ENCODE data around the gene SMIM15. TPM values are rescaled to one million over a fixed set of nuclear protein-coding genes. Genes with fewer than 3 reads are reported as not detected.

SMIM15 gene
- total RNA-seq, 1 donor from 2014 or later = 53.1 TPM

DNA sequence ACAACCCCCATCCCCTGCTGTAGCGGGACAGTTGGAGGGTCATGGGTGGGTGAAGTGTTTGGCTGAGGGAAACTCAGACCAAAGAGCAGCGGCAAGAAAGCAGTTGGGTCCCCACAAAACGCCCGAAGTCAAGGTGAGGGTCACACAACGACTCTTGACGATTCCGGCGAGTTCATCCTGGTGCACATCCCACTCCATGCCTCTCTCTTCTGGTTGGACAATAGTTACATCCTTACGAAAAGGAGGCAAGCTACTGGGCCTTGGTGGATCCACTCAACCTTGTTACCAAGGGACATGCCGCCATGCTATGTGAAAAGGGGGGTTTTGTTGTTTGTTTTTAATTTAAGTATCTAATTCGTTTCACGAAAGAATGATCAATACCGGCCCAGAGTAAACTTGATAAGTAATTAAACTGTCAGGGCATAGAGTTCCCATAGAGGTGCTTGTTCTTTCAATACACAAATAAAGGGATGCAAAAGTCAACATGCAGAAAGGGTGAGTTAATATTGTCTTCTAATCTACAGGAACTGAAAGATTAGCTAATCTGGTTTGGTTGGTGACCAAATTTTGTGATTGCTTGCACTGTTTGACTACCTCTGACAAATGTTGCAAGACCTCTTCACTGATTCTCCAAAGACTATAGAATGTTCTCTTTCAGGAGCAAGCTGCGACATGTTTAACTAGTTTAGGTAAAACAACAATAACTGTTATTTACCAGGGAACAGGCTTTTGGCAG lies 732 bp upstream of the SMIM15 start:
- TF ChIP-seq, protein P1, sequence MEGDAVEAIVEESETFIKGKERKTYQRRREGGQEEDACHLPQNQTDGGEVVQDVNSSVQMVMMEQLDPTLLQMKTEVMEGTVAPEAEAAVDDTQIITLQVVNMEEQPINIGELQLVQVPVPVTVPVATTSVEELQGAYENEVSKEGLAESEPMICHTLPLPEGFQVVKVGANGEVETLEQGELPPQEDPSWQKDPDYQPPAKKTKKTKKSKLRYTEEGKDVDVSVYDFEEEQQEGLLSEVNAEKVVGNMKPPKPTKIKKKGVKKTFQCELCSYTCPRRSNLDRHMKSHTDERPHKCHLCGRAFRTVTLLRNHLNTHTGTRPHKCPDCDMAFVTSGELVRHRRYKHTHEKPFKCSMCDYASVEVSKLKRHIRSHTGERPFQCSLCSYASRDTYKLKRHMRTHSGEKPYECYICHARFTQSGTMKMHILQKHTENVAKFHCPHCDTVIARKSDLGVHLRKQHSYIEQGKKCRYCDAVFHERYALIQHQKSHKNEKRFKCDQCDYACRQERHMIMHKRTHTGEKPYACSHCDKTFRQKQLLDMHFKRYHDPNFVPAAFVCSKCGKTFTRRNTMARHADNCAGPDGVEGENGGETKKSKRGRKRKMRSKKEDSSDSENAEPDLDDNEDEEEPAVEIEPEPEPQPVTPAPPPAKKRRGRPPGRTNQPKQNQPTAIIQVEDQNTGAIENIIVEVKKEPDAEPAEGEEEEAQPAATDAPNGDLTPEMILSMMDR (IDR thresholded peaks at IDR 0.05) = no peak
- Mint-ChIP-seq H3K4me3 (ENCODE audit: unreplicated experiment) (peak overlapping the region; percentile 96), H3K36me3 (ENCODE audit: unreplicated experiment) (peaks cover 20% of the 10 kb centered on the region), H3K9me3 (ENCODE audit: unreplicated experiment) (no peaks in the 10 kb centered on the region), H3K4me1 (ENCODE audit: unreplicated experiment) (peaks cover 44% of the 10 kb centered on the region), H3K27me3 (ENCODE audit: unreplicated experiment) (no peaks in the 10 kb centered on the region), H3K27ac (ENCODE audit: unreplicated experiment) (peak overlapping the region; percentile 93)
- DNase-seq (ENCODE audit: extremely low spot score, unreplicated experiment) = no peak

DNA sequence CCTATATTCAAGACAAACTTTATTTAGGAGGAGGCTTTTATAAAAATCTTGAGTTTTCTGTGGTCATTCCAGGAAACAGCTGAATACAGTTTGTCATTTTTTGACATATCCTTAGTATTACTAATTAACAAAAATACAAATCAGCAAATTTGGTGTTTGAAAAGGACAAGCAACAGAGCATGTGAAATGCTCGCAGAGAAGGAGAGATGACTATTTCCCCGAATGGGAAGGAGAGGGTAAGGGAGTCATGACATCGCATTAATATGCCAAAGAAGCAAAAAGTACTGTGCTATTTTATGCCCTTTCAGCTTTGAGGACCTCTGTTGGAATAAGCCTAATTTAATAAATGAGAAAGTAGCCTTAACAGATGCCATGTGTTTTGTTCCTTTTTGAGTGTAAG lies 1.8 kb downstream of the SMIM15 start:
- H3K27me3 Mint-ChIP-seq (ENCODE audit: unreplicated experiment) = no peaks in the 10 kb centered on the region
- H3K27ac Mint-ChIP-seq (ENCODE audit: unreplicated experiment) = no peak overlapping the region
- TF ChIP-seq, protein P1 (IDR thresholded peaks at IDR 0.05) = no peak
- peaks cover 27% of the 10 kb centered on the region for H3K36me3 Mint-ChIP-seq (ENCODE audit: unreplicated experiment)
- DNase-seq (ENCODE audit: extremely low spot score, unreplicated experiment) = no peak
- peaks cover 42% of the 10 kb centered on the region for H3K4me1 Mint-ChIP-seq (ENCODE audit: unreplicated experiment)
- H3K4me3 Mint-ChIP-seq (ENCODE audit: unreplicated experiment) = peak overlapping the region; percentile 52
- H3K9me3 Mint-ChIP-seq (ENCODE audit: unreplicated experiment) = no peaks in the 10 kb centered on the region

DNA sequence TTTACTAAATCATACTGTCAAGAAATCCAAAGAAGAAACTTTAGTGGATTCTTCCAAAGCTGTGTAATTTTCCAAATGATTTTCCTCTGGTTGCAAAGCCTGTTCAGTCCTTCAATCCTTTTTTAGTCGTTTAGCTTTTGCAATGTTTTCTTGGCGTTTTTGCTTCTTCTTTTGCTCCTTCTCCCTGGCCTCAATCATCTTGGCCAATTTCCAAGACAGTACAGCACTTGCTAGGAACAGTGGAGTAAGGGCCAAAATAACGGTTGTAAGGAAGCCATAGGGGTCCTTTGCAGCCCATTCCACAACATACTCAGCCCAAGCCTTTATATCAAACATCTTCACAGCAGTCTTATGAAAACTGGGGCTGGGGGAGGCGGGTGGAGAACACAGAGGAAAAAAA lies 2.4 kb downstream of the SMIM15 start:
- Mint-ChIP-seq H3K9me3 (ENCODE audit: unreplicated experiment) (no peaks in the 10 kb centered on the region), H3K4me3 (ENCODE audit: unreplicated experiment) (no peak overlapping the region)

DNA sequence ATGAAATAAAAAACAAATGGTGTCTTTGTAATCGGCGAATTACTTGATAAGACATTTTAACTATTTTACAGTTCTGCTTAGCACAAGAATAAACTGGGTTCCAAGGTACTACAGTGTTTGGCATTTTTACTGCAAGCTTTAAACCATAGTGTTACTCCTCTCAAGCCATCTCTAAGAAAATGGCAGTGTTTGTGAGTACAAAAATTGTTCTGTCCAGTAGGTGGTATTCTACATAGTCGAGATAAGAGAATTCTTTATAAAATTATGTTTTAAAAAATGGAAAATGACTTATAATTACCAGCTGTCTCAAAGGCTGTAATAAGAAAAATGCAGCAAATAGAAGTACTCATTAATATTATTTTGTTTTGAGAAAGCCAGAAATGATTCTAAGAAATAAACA lies 3.2 kb downstream of the SMIM15 start:
- Mint-ChIP-seq H3K36me3 (ENCODE audit: unreplicated experiment) (peaks cover 37% of the 10 kb centered on the region), H3K4me3 (ENCODE audit: unreplicated experiment) (no peak overlapping the region), H3K4me1 (ENCODE audit: unreplicated experiment) (peaks cover 39% of the 10 kb centered on the region), H3K27me3 (ENCODE audit: unreplicated experiment) (no peaks in the 10 kb centered on the region), H3K27ac (ENCODE audit: unreplicated experiment) (no peak overlapping the region), H3K9me3 (ENCODE audit: unreplicated experiment) (no peaks in the 10 kb centered on the region)
- TF ChIP-seq, protein P1 (IDR thresholded peaks at IDR 0.05) = no peak
- DNase-seq (ENCODE audit: extremely low spot score, unreplicated experiment) = no peak

More for the DNA sequence above, 2.4 kb downstream of the SMIM15 start:
- TF ChIP-seq, protein P1 (IDR thresholded peaks at IDR 0.05) = no peak
- Mint-ChIP-seq H3K36me3 (ENCODE audit: unreplicated experiment) (peaks cover 34% of the 10 kb centered on the region), H3K4me1 (ENCODE audit: unreplicated experiment) (peaks cover 42% of the 10 kb centered on the region), H3K27ac (ENCODE audit: unreplicated experiment) (no peak overlapping the region), H3K27me3 (ENCODE audit: unreplicated experiment) (no peaks in the 10 kb centered on the region)
- no peak for DNase-seq (ENCODE audit: extremely low spot score, unreplicated experiment)

DNA sequence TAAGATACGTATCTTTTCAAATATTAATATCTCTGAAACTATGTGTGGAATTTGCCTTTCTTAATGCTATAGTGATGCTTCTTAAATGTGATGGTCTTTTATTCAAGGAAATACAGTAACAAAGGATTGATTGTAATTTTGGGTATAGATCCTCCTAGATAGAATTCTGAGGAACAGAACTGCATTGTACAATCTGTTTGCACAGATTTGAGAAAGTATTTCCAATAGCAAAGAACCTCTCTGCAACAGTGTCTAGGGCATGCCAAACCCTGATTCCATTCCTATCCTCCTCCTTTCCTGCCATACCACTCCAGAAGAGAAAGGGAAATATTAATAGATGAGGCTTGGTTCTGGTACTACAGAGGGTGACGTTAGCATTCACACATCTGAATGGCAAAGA lies 10.4 kb downstream of the SMIM15 start:
- no peak overlapping the region for H3K4me3 Mint-ChIP-seq (ENCODE audit: unreplicated experiment)
- TF ChIP-seq, protein P1 (IDR thresholded peaks at IDR 0.05) = no peak
- no peaks in the 10 kb centered on the region for H3K4me1 Mint-ChIP-seq (ENCODE audit: unreplicated experiment)
- peaks cover 13% of the 10 kb centered on the region for H3K36me3 Mint-ChIP-seq (ENCODE audit: unreplicated experiment)
- H3K27me3 Mint-ChIP-seq (ENCODE audit: unreplicated experiment) = no peaks in the 10 kb centered on the region
- peaks cover 2% of the 10 kb centered on the region for H3K9me3 Mint-ChIP-seq (ENCODE audit: unreplicated experiment)
- no peak overlapping the region for H3K27ac Mint-ChIP-seq (ENCODE audit: unreplicated experiment)
- no peak for DNase-seq (ENCODE audit: extremely low spot score, unreplicated experiment)
